ENCODE data around the gene STIM2. TPM values are rescaled to one million over a fixed set of nuclear protein-coding genes. Genes with fewer than 3 reads are reported as not detected.

The STIM2 gene
- total RNA-seq, 4 donors from 2014 or later, result 3.4 to 13.4 (median 8.2) TPM

DNA sequence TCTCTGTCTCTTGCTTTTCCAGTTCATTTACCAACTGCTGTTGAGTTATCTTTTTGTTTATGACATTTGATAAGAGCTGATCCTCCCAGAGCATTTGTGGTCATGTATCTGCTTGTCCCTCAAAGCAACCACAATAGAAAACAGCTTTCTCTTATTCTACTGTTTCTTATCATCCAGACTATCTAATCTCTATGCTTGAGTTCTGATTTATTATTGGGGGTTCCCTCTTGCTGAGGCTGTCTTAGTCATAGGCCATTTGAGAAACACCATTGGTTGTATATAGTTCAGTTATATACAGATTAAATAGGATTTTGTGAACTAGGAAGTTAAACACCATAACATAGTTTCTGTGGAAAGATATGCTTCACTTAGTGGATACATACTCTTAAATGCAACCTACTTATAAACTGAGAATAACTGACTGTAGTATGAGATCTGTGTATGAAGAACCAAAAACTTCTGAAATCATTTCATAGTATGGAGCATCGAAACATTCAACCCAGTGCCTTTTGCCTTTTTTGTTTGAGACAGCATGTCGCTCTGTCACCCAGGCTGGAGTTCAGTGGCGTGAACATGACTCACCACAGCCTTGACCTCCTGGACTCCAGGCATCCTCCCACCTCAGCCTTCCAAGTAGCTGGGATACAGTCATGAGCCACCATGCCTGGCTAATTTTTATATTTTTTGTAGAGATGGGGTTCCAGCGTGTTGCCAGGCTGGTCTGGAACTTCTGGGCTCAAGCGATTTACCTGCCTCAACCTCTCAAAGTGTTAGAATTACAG lies 75.8 kb downstream of the STIM2 start:
- intact Hi-C loops (cut with DNase I), result no loop called here
- Histone ChIP-seq H3K4me3 (no peak overlapping the region), H3K36me3 (no peaks in the 10 kb centered on the region), H3K4me1 (no peaks in the 10 kb centered on the region), H3K27ac (no peak overlapping the region), H3K9me3 (no peaks in the 10 kb centered on the region), H3K27me3 (no peaks in the 10 kb centered on the region)
- TF ChIP-seq POLR2A (IDR thresholded peaks at IDR 0.05), result no peak
- TF ChIP-seq, protein P1, sequence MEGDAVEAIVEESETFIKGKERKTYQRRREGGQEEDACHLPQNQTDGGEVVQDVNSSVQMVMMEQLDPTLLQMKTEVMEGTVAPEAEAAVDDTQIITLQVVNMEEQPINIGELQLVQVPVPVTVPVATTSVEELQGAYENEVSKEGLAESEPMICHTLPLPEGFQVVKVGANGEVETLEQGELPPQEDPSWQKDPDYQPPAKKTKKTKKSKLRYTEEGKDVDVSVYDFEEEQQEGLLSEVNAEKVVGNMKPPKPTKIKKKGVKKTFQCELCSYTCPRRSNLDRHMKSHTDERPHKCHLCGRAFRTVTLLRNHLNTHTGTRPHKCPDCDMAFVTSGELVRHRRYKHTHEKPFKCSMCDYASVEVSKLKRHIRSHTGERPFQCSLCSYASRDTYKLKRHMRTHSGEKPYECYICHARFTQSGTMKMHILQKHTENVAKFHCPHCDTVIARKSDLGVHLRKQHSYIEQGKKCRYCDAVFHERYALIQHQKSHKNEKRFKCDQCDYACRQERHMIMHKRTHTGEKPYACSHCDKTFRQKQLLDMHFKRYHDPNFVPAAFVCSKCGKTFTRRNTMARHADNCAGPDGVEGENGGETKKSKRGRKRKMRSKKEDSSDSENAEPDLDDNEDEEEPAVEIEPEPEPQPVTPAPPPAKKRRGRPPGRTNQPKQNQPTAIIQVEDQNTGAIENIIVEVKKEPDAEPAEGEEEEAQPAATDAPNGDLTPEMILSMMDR (IDR thresholded peaks at IDR 0.05), result no peak
- no peak for DNase-seq
- 90 to 93% methylated on average over 5 of the region's 5 CpGs for WGBS, 2 donors

DNA sequence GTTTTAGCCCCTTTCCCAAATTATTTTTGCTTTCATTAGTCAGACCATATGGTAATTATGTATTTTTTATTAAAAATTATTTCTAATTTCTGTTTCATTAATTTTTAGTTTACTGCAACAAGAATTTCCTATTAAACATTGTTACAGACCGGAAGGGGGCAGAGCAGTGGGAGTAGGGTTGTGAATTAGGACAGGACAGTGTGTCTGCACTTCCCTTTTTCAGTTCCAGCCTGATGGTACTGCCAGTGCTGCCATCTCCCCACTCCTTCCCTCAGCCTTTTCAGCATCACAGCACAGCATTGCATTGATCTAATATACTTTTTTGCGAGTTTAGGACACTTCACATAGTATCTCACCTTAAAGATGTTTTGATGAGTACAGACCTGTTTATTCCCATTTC lies 76.5 kb downstream of the STIM2 start:
- WGBS, 2 donors, result 82 to 95% methylated on average over 2 of the region's 2 CpGs
- DNase-seq, result no peak
- intact Hi-C loops (cut with DNase I), result no loop called here
- H3K4me1 ChIP-seq, result no peaks in the 10 kb centered on the region
- no peaks in the 10 kb centered on the region for H3K36me3 ChIP-seq
- no peaks in the 10 kb centered on the region for H3K27me3 ChIP-seq
- H3K4me3 ChIP-seq, result no peak overlapping the region
- TF ChIP-seq, protein P1 (IDR thresholded peaks at IDR 0.05), result no peak
- TF ChIP-seq POLR2A (IDR thresholded peaks at IDR 0.05), result no peak
- no peak overlapping the region for H3K27ac ChIP-seq
- H3K9me3 ChIP-seq, result no peaks in the 10 kb centered on the region

DNA sequence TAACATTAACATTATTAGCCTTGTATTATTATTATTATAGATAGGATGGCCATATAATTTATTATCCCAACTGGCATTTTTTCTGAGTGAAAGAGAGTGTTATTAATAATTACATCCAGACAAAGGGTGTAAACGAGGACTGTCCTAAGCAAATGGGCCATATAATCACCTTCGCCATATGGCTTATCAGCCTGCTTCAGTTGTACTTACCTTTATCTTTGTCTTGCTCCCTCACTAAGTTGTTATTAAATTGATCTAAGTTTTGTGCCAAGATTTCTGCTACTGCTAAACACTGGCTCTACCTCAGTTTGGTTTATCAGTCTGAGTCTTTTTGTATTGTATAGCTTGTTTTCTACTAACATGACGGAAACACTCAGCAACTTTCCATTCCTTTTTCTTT lies 76.9 kb downstream of the STIM2 start:
- 89 to 92% methylated on average over 3 of the region's 3 CpGs for WGBS, 2 donors
- TF ChIP-seq, protein P1 (IDR thresholded peaks at IDR 0.05), result no peak
- no peak for TF ChIP-seq POLR2A (IDR thresholded peaks at IDR 0.05)
- intact Hi-C loops (cut with DNase I), result no loop called here
- no peaks in the 10 kb centered on the region for H3K4me1 ChIP-seq
- H3K27me3 ChIP-seq, result no peaks in the 10 kb centered on the region
- no peak for DNase-seq
- H3K9me3 ChIP-seq, result no peaks in the 10 kb centered on the region
- H3K36me3 ChIP-seq, result no peaks in the 10 kb centered on the region
- H3K27ac ChIP-seq, result no peak overlapping the region
- no peak overlapping the region for H3K4me3 ChIP-seq

DNA sequence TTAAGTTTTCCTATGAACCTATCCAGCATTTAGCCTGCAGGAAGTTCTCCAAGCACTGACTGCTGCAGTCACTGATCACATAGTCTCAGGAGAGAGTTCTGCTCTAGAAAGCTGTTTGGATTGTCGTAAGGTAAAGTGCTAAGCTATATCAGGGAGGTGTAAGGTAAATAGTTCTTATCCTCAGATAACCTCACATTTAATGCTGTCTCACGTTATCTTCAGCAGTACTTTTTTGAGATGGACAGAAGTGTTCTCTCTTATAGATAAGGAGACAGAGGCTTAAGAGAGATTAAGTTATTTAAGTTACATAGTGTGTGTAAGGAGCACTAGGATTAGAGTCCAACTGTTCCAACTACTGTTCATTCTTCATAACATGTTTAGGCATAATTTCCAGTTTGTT lies 77.9 kb downstream of the STIM2 start:
- H3K9me3 ChIP-seq, result no peaks in the 10 kb centered on the region
- no peak for DNase-seq
- no peak overlapping the region for H3K4me3 ChIP-seq
- intact Hi-C loops (cut with DNase I), result no loop called here
- no peak for TF ChIP-seq POLR2A (IDR thresholded peaks at IDR 0.05)
- TF ChIP-seq, protein P1 (IDR thresholded peaks at IDR 0.05), result no peak
- H3K27ac ChIP-seq, result no peak overlapping the region
- 65 to 82% methylated on average over 2 of the region's 2 CpGs for WGBS, 2 donors
- H3K36me3 ChIP-seq, result no peaks in the 10 kb centered on the region
- no peaks in the 10 kb centered on the region for H3K4me1 ChIP-seq
- H3K27me3 ChIP-seq, result no peaks in the 10 kb centered on the region

DNA sequence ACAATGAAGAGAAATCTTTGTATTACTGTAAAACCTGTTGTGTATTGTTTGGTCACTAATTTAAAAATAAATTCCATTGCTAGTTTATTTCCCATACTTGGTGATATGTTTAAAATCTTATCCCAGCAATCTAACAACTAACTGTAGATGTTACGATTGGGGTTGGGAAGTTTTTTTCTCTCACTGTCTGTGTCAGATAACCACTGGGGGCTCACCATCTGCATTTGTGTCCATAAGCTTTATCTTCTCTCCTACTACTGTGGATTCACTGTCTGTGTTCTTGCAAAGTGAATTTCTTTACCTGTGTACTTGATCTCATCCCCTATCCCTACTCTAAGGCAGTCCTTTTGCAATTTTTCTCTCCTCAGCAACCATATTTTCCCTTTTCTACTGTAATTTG lies 81.3 kb downstream of the STIM2 start:
- no peaks in the 10 kb centered on the region for H3K27me3 ChIP-seq
- no peak for DNase-seq
- TF ChIP-seq POLR2A (IDR thresholded peaks at IDR 0.05), result no peak
- TF ChIP-seq, protein P1 (IDR thresholded peaks at IDR 0.05), result no peak
- H3K9me3 ChIP-seq, result no peaks in the 10 kb centered on the region
- WGBS, 2 donors, result 92 to 100% methylated on average over 1 of the region's 1 CpG
- H3K4me1 ChIP-seq, result no peaks in the 10 kb centered on the region
- no peaks in the 10 kb centered on the region for H3K36me3 ChIP-seq
- H3K27ac ChIP-seq, result no peak overlapping the region
- intact Hi-C loops (cut with DNase I), result no loop called here
- H3K4me3 ChIP-seq, result no peak overlapping the region

Measured in esophagus squamous epithelium (tissue), 5 donors.